Iris pigment epithelial cell (primary cell): ENCODE measurements around the gene TTLL11.

ENCODE experiments used
- DNase-seq: peaks from one replicate; pipeline ENCODE4 v3.0.0-alpha.2; 2011; ENCODE audit warnings: low read depth

TTLL11 gene

GRCh38 chr9:121773286-121773953, 319.7 kb downstream of the TTLL11 start:
- DNase-seq: no peak

GRCh38 chr9:121772600-121773285, 320.4 kb downstream of the TTLL11 start:
- DNase-seq: no peak
